SU-DHL-6 (cell line): ENCODE measurements around the gene PCYOX1L.

Experiments
- EZH2phosphoT487 ChIP-seq: fragments of 200-600 bp; sonication (generic), shearing (Covaris generic); conservative IDR thresholded peaks from 2 replicates; pipeline ENCODE4 v1.6.1; 2018; ENCODE audit warnings: mild to moderate bottlenecking, antibody characterized with exemption, low read length, moderate library complexity, mixed read lengths
- TF ChIP-seq, protein P1 (sequence below): fragments of 200-600 bp; sonication (generic); IDR thresholded peaks from one replicate; pipeline ENCODE4 v1.5.1; 2017; ENCODE audit warnings: antibody characterized with exemption, mild to moderate bottlenecking, low read length, moderate library complexity; ENCODE audit not compliant: insufficient read depth, poor library complexity, severe bottlenecking

DNA sequence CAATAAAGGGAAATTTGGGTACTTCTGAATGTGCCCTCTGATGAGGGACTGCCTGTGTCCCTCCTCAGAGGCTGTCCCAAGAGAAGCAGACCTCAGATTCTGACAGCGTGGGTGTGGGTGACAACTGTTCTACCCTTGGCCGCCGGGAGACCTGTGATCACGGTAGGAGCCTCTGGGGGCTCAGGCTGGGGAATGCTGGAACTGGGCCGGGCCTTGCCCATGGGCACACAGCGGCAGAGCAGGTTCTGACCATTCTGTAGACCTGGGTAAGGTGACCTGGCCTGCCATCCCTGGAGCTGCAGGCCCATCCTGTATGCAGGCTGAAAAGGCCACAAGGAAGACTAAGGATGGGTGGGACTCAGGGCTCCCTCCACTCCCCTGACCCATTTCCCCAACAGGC, 42.1 kb upstream of the PCYOX1L start:
- TF ChIP-seq, protein P1, sequence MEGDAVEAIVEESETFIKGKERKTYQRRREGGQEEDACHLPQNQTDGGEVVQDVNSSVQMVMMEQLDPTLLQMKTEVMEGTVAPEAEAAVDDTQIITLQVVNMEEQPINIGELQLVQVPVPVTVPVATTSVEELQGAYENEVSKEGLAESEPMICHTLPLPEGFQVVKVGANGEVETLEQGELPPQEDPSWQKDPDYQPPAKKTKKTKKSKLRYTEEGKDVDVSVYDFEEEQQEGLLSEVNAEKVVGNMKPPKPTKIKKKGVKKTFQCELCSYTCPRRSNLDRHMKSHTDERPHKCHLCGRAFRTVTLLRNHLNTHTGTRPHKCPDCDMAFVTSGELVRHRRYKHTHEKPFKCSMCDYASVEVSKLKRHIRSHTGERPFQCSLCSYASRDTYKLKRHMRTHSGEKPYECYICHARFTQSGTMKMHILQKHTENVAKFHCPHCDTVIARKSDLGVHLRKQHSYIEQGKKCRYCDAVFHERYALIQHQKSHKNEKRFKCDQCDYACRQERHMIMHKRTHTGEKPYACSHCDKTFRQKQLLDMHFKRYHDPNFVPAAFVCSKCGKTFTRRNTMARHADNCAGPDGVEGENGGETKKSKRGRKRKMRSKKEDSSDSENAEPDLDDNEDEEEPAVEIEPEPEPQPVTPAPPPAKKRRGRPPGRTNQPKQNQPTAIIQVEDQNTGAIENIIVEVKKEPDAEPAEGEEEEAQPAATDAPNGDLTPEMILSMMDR, result no peak
- no peak for TF ChIP-seq EZH2phosphoT487
